Daoy (cell line): ENCODE measurements around the gene PRDM8. TPM values are rescaled to one million over a fixed set of nuclear protein-coding genes. Genes with fewer than 3 reads are reported as not detected.
"Not testable (repeated sequence)": the region's sequence is repeated elsewhere in the genome, so short reads cannot be mapped to it uniquely, and the experiment has no call there.

Experiments used
- DNase-seq: peaks from one replicate; pipeline ENCODE4 v3.0.0-alpha.2; 2015; ENCODE audit warnings: low read depth
- total RNA-seq: library from RNA; depleted of rRNA; stranded (reverse); fragments of >200 nt; shearing (Covaris generic); gene quantifications from 2 replicates; pipeline ENCODE4 v1.2.3, GENCODE V29; 2014; rRNA removed

The PRDM8 gene
- 0.69 and 1.1 TPM in 2 replicates for total RNA-seq

GRCh38 chr4:80196922-80197573 is at the start of gene PRDM8:
Gene PRDM8, plus strand, starts transcription at chr4:80197503. Its CDS starts 2,578 bp downstream, at chr4:80200081.
- peak; percentile 13 for DNase-seq

- no peak for DNase-seq
Measured at GRCh38 chr4:80150387-80151180, 46.7 kb upstream of the PRDM8 start.

GRCh38 chr4:80151981-80152380 is 45.3 kb upstream of the PRDM8 start:
- no peak for DNase-seq

DNA sequence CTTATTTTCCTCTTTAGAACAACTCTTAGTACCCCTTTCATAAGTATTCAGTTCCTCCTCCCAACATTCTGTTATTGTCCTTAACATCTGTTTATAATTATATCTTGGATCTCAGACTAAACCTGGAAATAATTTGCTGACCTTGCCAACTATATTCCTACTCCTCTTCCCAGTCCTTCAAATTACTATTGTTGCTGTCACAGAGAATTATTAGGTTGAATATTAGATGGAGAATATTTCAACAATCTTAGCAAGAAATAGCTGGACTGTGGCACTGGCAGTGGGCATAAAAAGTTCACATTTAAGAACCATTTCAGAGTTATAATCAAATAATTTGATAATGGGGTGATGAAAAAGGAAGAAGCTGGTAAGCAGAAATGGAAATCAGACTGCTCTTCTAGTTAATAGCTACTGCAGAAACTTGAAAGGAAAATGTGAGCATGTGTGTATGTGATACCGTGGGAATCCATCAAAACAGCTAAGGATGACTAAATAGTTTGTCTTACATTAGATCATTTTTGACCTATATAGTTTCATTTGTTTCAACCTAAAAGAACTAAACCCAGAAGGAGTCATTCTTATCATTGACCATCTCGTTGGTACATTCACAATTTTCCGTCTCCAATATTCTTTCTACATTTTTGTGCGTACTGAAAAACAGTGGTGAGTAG is 43.3 kb upstream of the PRDM8 start:
- DNase-seq: no peak

GRCh38 chr4:80154545-80154933 is 42.8 kb upstream of the PRDM8 start:
- no peak for DNase-seq

DNA sequence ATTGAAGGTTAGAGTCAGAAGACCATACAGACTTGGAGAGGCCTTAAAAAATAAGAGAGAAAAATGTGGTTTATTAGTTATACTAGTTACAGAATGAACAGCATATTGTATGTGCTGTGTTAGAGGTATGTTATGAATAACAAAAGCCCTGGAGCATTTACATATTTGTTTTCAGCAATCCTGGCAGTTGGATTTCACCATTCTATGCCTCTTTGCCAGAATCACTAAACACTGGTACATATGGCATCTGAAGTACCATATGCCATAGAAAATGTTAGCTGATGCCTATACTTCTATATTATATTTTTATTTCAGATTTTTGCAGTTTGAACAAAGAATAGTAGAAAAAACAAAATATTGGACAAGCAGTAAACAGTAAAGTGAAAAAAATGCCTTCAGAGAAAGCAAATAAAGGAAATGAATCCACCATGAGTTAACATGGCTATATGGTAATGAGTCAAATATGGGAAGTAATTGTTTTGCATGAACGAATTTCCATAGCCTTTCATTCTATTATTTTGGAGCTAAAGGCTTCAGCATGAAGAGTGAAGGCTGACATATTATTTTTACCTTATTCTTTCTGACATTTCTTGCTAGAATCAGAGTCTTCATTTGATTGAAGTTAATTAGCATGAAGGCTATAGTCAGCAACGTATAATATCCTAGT is 41.9 kb upstream of the PRDM8 start:
- no peak for DNase-seq

- no peak for DNase-seq
Measured at GRCh38 chr4:80156410-80156809, 40.9 kb upstream of the PRDM8 start.

DNA sequence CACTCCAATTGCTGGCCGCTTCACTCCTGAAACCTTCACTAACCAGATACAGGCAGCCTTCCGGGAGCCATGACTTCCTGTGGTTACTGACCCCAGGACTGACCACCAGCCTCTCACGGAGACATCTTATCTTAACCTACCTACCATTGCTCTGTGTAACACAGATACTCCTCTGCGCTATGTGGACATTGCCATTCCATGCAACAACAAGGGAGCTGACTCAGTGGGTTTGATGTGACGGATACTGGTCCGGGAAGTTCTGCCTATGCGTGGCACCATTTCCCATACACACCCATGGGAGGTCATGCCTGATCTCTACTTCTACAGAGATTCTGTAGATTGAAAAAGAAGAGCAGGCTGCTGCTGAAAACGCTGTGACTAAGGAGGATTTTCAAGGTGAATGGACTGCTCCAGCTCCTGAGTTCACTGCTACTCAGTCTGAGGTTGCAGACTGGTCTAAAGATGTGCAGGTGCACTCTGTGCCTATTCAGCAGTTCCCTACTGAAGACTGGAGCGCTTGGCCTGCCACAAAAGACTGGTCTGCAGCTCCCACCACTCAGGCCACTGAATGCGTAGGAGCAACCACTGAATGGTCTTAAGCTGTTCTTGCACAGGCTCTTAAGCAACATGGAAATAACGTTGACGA is 35.8 kb upstream of the PRDM8 start:
- DNase-seq: no peak

- DNase-seq: no peak
Measured at GRCh38 chr4:80162418-80162817, 34.9 kb upstream of the PRDM8 start.

DNA sequence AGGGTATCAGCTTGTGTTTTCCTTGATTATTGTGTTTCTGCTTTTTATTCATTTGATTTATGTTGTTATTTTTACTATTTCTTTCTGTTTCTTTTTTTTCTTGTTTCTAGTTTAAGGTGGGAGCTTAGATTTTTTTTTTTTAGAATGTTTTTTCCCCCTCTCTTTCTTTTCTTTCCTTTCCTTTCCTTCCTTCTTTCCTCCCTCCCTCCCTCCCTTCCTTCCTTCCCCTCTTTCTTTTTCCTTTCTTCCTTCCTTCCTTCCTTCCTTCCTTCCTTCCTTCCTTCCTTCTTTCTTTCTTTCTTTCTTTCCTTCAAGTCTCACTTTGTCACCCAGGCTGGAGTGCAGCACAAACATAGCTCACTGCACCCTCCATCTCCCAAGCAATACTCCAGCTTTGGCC is 31.4 kb upstream of the PRDM8 start:
- DNase-seq: no peak

GRCh38 chr4:80171251-80171650 is 26.1 kb upstream of the PRDM8 start:
- DNase-seq: peak; percentile 4

- no peak for DNase-seq
Measured at GRCh38 chr4:80171656-80172055, 25.6 kb upstream of the PRDM8 start.

- no peak for DNase-seq
Measured at GRCh38 chr4:80172203-80172602, 25.1 kb upstream of the PRDM8 start.

DNA sequence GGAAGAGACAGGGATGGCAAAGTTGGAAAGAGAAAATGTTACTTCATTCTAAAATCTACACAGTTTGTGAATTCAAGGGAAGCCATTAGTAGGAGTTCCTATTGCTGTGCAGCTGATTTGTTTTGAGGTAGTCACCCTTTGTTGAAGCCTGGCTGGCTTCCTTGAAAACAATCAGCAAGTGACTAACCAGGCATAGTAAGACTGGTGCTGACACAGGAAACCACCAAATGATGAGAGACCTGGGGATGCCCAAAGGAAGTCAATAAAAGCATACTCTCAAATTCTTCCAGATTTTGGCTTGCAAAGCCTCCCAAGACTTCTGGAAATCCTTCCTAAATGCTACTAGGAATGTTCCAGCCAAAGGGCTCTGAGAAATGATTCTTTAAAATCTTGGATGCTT is 23.9 kb upstream of the PRDM8 start:
- peak; percentile 66 for DNase-seq

GRCh38 chr4:80173841-80174240 is 23.5 kb upstream of the PRDM8 start:
- DNase-seq: peak; percentile 47

DNA sequence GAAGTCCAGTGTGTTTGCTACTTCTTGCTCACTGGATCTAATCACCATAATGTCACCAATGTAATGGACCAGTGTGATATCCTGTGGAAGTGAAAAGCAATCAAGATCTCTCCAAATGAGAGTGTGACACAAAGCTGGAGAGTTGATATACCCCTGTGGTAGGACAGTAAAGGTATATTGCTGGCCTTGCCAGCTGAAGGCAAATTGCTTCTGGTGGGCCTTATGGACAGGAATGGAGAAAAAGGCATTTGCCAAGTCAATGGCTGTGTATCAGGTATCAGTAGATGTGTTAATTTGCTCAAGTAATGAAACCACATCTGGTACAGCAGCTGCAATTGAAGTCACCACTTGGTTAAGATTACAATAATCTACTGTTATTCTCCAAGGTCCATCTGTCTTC is 19.5 kb upstream of the PRDM8 start:
- not testable (repeated sequence) for DNase-seq

GRCh38 chr4:80178964-80179363 is 18.3 kb upstream of the PRDM8 start:
- DNase-seq: no peak

DNA sequence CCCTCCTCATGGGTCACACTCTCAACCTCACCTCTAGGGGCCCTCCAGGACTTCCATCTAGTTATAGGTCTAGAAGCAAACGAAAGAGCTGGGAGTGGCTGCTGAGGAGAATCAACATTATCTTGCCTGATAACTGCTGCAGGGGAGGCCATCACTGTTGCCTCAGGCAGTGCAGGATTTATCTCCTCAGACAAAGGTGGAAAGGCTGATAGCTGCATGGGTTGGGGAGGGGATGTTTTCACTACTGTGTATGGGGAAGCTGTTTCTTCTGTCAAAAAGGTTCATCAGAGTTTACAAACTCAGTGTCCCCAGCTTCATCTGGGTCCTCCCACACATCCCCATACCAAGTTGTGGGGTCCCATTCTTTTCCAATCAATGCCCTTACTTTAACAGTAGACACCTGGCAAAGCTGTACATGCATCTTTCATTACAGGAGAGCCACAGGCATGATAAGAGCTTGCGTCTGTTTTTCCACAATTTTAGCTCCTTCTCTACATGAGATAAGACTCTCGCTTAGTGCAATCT is 17.6 kb upstream of the PRDM8 start:
- DNase-seq: no peak

- no peak for DNase-seq
Measured at GRCh38 chr4:80180743-80181142, 16.6 kb upstream of the PRDM8 start.

DNA sequence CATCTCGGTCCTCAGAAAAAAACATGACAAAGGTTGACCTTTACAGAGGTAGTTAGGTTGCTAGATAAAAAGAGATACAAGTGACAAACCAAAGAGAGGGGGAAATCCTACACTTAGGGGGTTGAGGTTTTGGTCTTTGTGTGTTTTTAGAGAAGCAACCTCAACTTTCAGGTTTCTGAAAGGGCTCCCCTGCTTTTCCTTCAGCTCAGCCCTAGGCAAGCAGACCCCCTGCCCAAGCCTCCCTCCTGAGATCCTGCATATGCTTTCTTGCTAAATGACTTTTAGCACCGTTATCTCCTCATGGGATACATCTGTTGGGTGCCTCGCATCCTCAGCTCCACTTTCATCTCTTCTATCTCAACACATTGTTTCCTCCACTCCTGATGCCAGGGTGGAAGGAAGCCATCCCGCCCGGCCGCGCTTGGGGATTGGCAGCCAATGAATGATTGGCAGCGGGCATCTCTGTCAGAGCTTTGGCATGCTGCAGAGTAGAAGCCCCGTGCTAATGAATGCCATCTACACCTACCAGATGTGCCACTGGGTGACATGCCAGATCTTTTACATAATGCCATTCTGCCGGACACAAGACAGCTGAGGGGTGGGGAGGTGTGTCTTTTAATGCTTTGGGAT is 15.0 kb upstream of the PRDM8 start:
- no peak for DNase-seq
